Epithelial cell of proximal tubule (primary cell): ENCODE measurements around the gene SFMBT1. TPM values are rescaled to one million over a fixed set of nuclear protein-coding genes. Genes with fewer than 3 reads are reported as not detected.
A peak's percentile ranks its signal among the peaks of the same experiment; 100 is the strongest.

Experiments used
- DNase-seq: peaks from one replicate; pipeline ENCODE4 v3.0.0-alpha.2; 2011; ENCODE audit warnings: low read depth
- H3K4me3 ChIP-seq: 2 replicates; pipeline ENCODE4 v1.5.1; 2011; ENCODE audit warnings: low read depth, mild to moderate bottlenecking, low read length
- CTCF ChIP-seq: conservative IDR thresholded peaks from 2 replicates; pipeline ENCODE4 v1.5.1; 2012; ENCODE audit warnings: low read depth, mild to moderate bottlenecking, low read length
- total RNA-seq: library from RNA; depleted of rRNA; stranded (reverse); fragments of >200 nt; gene quantifications from 2 replicates; pipeline ENCODE4 v1.2.3, GENCODE V29; 2015

Gene SFMBT1
- total RNA-seq, 1 donor from 2014 or later: 1.8 TPM

- no peak for TF ChIP-seq CTCF
- no peak for DNase-seq
These were observed 17.2 kb downstream of the SFMBT1 start for GRCh38 chr3:53028641-53029040.

GRCh38 chr3:53027254-53027844 is 18.5 kb downstream of the SFMBT1 start:
- TF ChIP-seq CTCF: no peak
- DNase-seq: peak; percentile 10
- no peak overlapping the region for H3K4me3 ChIP-seq

More at GRCh38 chr3:53028641-53029040, 17.2 kb downstream of the SFMBT1 start:
- H3K4me3 ChIP-seq: no peak overlapping the region

GRCh38 chr3:53026382-53027162 is 19.3 kb downstream of the SFMBT1 start:
- TF ChIP-seq CTCF: no peak
- DNase-seq: no peak
- no peak overlapping the region for H3K4me3 ChIP-seq

- no peak overlapping the region for H3K4me3 ChIP-seq
- TF ChIP-seq CTCF: no peak
- no peak for DNase-seq
These were observed 21.6 kb downstream of the SFMBT1 start for GRCh38 chr3:53024315-53024714.

- TF ChIP-seq CTCF: no peak
- H3K4me3 ChIP-seq: no peak overlapping the region
- DNase-seq: no peak
These were observed 22.6 kb downstream of the SFMBT1 start for GRCh38 chr3:53023072-53023823.

- TF ChIP-seq CTCF: no peak
- DNase-seq: no peak
- no peak overlapping the region for H3K4me3 ChIP-seq
These were observed 23.2 kb downstream of the SFMBT1 start for GRCh38 chr3:53022647-53023046.
